HepG2 (cell line): ENCODE results near the gene LSM12. TPM values are rescaled to one million over a fixed set of nuclear protein-coding genes. Genes with fewer than 3 reads are reported as not detected.

ENCODE experiments used
- ARID4A ChIP-seq: sonication (generic); formaldehyde crosslinking; IDR thresholded peaks from 2 replicates; pipeline ENCODE4 v1.5.0; 2020; ENCODE audit warnings: mild to moderate bottlenecking, missing genetic modification reagents, borderline replicate concordance
- GPBP1L1 ChIP-seq: sonication (generic); formaldehyde crosslinking; IDR thresholded peaks from 2 replicates; pipeline ENCODE4 v1.5.0; 2020; ENCODE audit warnings: mild to moderate bottlenecking, missing genetic modification reagents
- SMARCC2 ChIP-seq: fragments of 450-650 bp; IDR thresholded peaks from 2 replicates; pipeline ENCODE4 v1.6.1; 2017; ENCODE audit warnings: antibody characterized with exemption, mild to moderate bottlenecking
- SRSF1 ChIP-seq: fragments of 200-400 bp; formaldehyde crosslinking; optimal IDR thresholded peaks from 2 replicates; pipeline ENCODE3; 2017; ENCODE audit warnings: mild to moderate bottlenecking, low read depth, low read length, moderate library complexity
- TFDP2 ChIP-seq: sonication (generic); formaldehyde crosslinking; IDR thresholded peaks from 2 replicates; pipeline ENCODE4 v1.4.0; 2020; ENCODE audit warnings: missing genetic modification reagents
- USF2 ChIP-seq, 2 experiments: sonication (generic) in 1 of 2; formaldehyde crosslinking in 1 of 2; IDR thresholded peaks; 2 replicates each; pipeline versions ENCODE4 v1.5.1 to v1.6.1; 2011 to 2020; ENCODE audit warnings: borderline replicate concordance in 1 of 2, low read depth in 1 of 2, low read length in 1 of 2, mild to moderate bottlenecking in 1 of 2, missing genetic modification reagents in 1 of 2, moderate library complexity in 1 of 2
- ZNF24 ChIP-seq: fragments of 450-650 bp; IDR thresholded peaks from 2 replicates; pipeline ENCODE4 v1.6.1; 2017; ENCODE audit warnings: antibody characterized with exemption, mild to moderate bottlenecking
- ZNF335 ChIP-seq: sonication (generic); formaldehyde crosslinking; IDR thresholded peaks from 2 replicates; pipeline ENCODE4 v1.4.0; 2020; ENCODE audit warnings: missing genetic modification reagents
- ZNF687 ChIP-seq: sonication (generic); formaldehyde crosslinking; IDR thresholded peaks from 2 replicates; pipeline ENCODE4 v1.5.1; 2020; ENCODE audit warnings: mild to moderate bottlenecking, missing genetic modification reagents, moderate library complexity
- ZNF75D ChIP-seq: sonication (generic); formaldehyde crosslinking; IDR thresholded peaks from 2 replicates; pipeline ENCODE4 v1.8.1; 2023; ENCODE audit warnings: missing genetic modification reagents, mild to moderate bottlenecking, borderline replicate concordance
- ZSCAN5A ChIP-seq: sonication (generic); formaldehyde crosslinking; IDR thresholded peaks from 2 replicates; pipeline ENCODE4 v1.8.0; 2022; ENCODE audit warnings: mild to moderate bottlenecking, missing genetic modification reagents, borderline replicate concordance
- polyA plus RNA-seq, 8 experiments: library from polyadenylated mRNA; depleted of rRNA in 3 of 8; stranded (reverse) in 7 of 8; unstranded in 1 of 8; fragments of >200 nt; fragmentation: Illumina TruSeq in 4 of 8; extraction: Trizol in 4 of 8; gene quantifications; 2 replicates each; pipeline versions ENCODE4 v1.2.1 to v1.2.3, GENCODE V29; 2011 to 2016; ENCODE audit warnings: low read depth in 4 of 8, missing spikeins in 1 of 8, mixed read lengths in 1 of 8; ENCODE audit not compliant: insufficient read depth in 1 of 8
- total RNA-seq, 5 experiments: library from RNA; depleted of rRNA; stranded (reverse); fragments of >200 nt; fragmentation: Illumina TruSeq; extraction: Trizol; gene quantifications; 2 replicates each; pipeline ENCODE4 v1.2.3, GENCODE V29; 2016; ENCODE audit warnings: low read depth in 1 of 5

Gene LSM12
- total and polyA plus RNA-seq, 2 of the 13 experiments (the other 11 are each of a cell fraction or from before 2014, with no cell fraction given) = 52.8 to 55.7 TPM

GRCh38 chr17:44076716-44077594 lies 10.5 kb upstream of the LSM12 start (continued):
- no peak for TF ChIP-seq USF2 (IDR thresholded peaks at IDR 0.05; ENCODE audit: low read depth, low read length)
- no peak for TF ChIP-seq USF2 (CRISPR knock-in tag; IDR thresholded peaks at IDR 0.05; ENCODE audit: borderline replicate concordance)
- TF ChIP-seq SRSF1 = no peak
- TF ChIP-seq ZNF687 = peak; percentile 33; the same call in 1 of the 2 replicates
- no peak for TF ChIP-seq TFDP2 (CRISPR knock-in tag)
- no peak for TF ChIP-seq SMARCC2
- TF ChIP-seq ZSCAN5A (CRISPR knock-in tag) = no peak
- TF ChIP-seq GPBP1L1 (CRISPR knock-in tag) = no peak
- no peak for TF ChIP-seq ZNF75D
- no peak for TF ChIP-seq ZNF24
- peak; percentile 33; the same call in 1 of the 2 replicates for TF ChIP-seq ARID4A
- 0 out of 2 replicates have a peak, but pooled peaks have one; percentile 22 for TF ChIP-seq ZNF335
